ENCODE data around the gene SLC7A14.

SLC7A14 gene

GRCh38 chr3:170585937-170586310 is at the start of gene SLC7A14:
Gene SLC7A14 (minus strand): TSS chr3:170586075. CDS start chr3:170526936, 59,139 bp downstream.
- no peak for DNase-seq (ENCODE audit: low read depth in 2 of 2)

- no peak for DNase-seq (ENCODE audit: low read depth in 2 of 2)
Measured at GRCh38 chr3:170635385-170635735, 49.5 kb upstream of the SLC7A14 start.

GRCh38 chr3:170634663-170635384 is 48.9 kb upstream of the SLC7A14 start:
- no peak for DNase-seq (ENCODE audit: low read depth in 2 of 2)

GRCh38 chr3:170633573-170633972 is 47.7 kb upstream of the SLC7A14 start:
- DNase-seq (ENCODE audit: low read depth in 2 of 2), result no peak

- peak; percentile 86 to 87 for DNase-seq (ENCODE audit: low read depth in 2 of 2)
Measured at GRCh38 chr3:170632780-170633179, 46.9 kb upstream of the SLC7A14 start.

- no peak for DNase-seq (ENCODE audit: low read depth in 2 of 2)
Measured at GRCh38 chr3:170631755-170632488, 46.0 kb upstream of the SLC7A14 start.

- no peak for DNase-seq (ENCODE audit: low read depth in 2 of 2)
Measured at GRCh38 chr3:170623524-170623923, 37.6 kb upstream of the SLC7A14 start.

- peak; percentile 97 for DNase-seq (ENCODE audit: low read depth in 2 of 2)
Measured at GRCh38 chr3:170622369-170623159, 36.7 kb upstream of the SLC7A14 start.

- no peak for DNase-seq (ENCODE audit: low read depth in 2 of 2)
Measured at GRCh38 chr3:170621256-170621655, 35.4 kb upstream of the SLC7A14 start.

GRCh38 chr3:170614214-170614966 is 28.5 kb upstream of the SLC7A14 start:
- DNase-seq (ENCODE audit: low read depth in 2 of 2), result peak; percentile 74 to 79

GRCh38 chr3:170611751-170612150 is 25.9 kb upstream of the SLC7A14 start:
- DNase-seq (ENCODE audit: low read depth in 2 of 2), result no peak

- DNase-seq (ENCODE audit: low read depth in 2 of 2), result no peak
Measured at GRCh38 chr3:170610321-170610884, 24.5 kb upstream of the SLC7A14 start.

GRCh38 chr3:170608475-170608874 is 22.6 kb upstream of the SLC7A14 start:
- DNase-seq (ENCODE audit: low read depth in 2 of 2), result no peak

GRCh38 chr3:170606675-170607074 is 20.8 kb upstream of the SLC7A14 start:
- DNase-seq (ENCODE audit: low read depth in 2 of 2), result no peak

GRCh38 chr3:170605490-170605889 is 19.6 kb upstream of the SLC7A14 start:
- no peak for DNase-seq (ENCODE audit: low read depth in 2 of 2)

- no peak for DNase-seq (ENCODE audit: low read depth in 2 of 2)
Measured at GRCh38 chr3:170603770-170604510, 18.1 kb upstream of the SLC7A14 start.

- no peak for DNase-seq (ENCODE audit: low read depth in 2 of 2)
Measured at GRCh38 chr3:170602556-170602955, 16.7 kb upstream of the SLC7A14 start.

- DNase-seq (ENCODE audit: low read depth in 2 of 2), result no peak
Measured at GRCh38 chr3:170600005-170600624, 14.2 kb upstream of the SLC7A14 start.

GRCh38 chr3:170599091-170599490 is 13.2 kb upstream of the SLC7A14 start:
- no peak for DNase-seq (ENCODE audit: low read depth in 2 of 2)

GRCh38 chr3:170598091-170598502 is 12.2 kb upstream of the SLC7A14 start:
- DNase-seq (ENCODE audit: low read depth in 2 of 2), result no peak
